COLO829 (cell line): ENCODE data around the gene ECE2.

ENCODE experiments used
- DNase-seq: peaks from one replicate; pipeline ENCODE4 v3.0.0; 2012; ENCODE audit warnings: low spot score

Gene ECE2

DNA sequence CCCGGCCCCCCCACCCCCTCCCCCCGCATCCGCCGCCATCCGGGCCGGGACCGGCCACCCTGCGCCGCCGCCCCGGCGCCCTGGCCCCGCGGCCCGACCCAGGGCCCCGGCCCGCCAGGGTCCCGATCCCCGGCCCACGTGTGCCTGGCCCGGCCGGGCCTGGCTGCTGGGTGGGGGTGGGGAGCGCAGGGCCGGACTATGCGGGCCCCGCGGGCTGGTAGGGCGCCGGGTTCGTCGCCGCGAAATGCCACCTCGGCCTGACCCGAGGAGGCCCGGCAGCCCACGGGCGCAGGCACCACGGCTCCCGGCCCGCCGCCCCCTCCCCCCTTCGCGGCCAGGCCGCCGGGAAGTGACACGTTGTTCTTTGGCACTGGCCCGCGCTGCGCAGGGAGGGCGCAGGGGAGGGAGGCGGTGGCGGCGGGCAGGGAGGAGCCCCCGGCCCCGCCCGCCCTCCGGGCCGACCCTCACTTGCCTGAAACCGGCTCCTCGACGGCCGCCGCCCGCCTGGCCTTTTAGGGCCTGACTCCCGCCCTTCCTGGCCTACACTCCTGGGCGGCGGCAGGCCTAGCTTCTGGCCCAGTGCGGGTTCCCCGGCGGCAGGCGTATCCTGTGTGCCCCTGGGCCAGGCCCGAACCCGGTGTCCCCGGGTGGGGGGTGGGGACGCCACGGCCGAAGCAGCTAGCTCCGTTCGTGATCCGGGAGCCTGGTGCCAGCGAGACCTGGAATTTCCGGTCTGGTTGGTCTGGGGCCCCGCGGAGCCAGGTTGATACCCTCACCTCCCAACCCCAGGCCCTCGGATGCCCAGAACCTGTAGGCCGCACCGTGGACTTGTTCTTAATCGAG is 39.1 kb downstream of the ECE2 start:
- peak; percentile 56 for DNase-seq

GRCh38 chr3:184315543-184315867 is 39.7 kb downstream of the ECE2 start:
- no peak for DNase-seq

DNA sequence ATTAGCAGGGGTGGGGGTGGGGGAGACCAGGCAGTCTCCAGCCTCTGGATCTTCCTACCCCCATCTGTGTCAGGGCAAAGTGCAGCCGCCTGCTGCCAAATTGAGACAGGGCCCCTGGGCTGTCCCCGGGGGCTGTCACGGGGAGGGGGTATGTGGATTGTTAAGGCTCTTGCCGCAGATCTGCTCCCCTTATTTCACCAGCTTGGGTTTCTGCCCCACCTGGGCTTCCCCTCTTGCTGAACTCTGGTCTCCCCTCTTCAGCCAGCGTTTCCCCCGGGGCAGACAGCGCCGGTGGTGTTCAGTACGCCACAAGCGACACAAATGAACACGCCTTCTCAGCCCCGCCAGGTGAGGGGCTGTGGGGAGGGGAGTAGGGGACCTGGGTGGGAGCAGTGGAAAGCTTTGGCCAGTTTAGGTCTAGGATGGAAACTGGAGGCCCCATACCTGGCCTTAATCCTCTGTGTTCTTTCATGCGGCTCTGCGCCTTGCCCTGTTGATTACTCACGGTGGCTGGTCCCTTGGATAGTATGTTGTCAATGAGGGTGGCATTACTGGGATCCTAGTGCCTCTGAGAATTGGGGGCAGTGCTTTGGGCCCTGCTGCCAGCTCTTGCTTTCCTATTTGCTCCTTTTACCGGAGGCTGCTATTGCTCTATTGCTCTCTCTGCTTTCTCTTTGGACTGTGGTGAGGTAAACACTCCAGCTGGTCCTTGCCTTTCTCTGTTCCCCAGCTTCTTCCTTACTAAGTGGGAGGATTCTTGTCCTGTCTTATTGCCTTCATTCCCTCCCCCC is 40.2 kb downstream of the ECE2 start:
- DNase-seq: no peak

GRCh38 chr3:184316792-184317191 is 41.0 kb downstream of the ECE2 start:
- DNase-seq: no peak

DNA sequence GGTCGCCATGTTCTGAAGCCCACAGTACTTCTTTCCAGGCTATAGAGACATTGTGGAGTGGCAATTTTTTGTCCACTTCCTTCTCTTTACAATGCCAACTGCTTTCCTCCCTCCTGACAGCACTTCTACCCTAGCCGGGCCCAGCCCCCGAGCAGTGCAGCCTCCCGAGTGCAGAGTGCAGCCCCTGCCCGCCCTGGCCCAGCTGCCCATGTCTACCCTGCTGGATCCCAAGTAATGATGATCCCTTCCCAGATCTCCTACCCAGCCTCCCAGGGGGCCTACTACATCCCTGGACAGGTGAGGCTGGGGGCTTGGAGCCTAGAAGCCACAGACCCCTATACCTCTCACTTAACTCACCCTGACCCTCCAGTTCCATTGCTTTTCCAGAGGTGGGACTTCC is 41.4 kb downstream of the ECE2 start:
- DNase-seq: no peak

DNA sequence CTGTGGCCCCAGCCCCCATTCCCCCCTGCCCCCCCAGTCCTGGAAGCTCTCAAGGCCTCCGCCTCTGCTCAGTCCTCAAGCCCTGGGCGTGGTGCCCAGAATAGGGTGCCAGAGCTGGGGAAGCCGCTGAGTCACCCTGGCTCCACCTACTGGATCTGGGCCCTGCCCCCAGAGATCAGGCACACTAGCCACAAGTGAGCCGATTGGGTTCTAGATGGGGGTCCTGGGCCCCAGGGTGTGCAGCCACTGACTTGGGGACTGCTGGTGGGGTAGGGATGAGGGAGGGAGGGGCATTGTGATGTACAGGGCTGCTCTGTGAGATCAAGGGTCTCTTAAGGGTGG is 44.3 kb downstream of the ECE2 start:
- DNase-seq: peak; percentile 98

DNA sequence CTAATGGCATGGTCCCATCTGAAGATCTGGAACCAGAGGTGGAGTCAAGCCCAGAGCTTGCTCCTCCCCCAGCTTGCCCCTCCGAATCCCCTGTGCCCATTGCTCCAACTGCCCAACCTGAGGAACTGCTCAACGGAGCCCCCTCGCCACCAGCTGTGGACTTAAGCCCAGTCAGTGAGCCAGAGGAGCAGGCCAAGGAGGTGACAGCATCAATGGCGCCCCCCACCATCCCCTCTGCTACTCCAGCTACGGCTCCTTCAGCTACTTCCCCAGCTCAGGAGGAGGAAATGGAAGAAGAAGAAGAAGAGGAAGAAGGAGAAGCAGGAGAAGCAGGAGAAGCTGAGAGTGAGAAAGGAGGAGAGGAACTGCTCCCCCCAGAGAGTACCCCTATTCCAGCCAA is 45.8 kb downstream of the ECE2 start:
- no peak for DNase-seq

DNA sequence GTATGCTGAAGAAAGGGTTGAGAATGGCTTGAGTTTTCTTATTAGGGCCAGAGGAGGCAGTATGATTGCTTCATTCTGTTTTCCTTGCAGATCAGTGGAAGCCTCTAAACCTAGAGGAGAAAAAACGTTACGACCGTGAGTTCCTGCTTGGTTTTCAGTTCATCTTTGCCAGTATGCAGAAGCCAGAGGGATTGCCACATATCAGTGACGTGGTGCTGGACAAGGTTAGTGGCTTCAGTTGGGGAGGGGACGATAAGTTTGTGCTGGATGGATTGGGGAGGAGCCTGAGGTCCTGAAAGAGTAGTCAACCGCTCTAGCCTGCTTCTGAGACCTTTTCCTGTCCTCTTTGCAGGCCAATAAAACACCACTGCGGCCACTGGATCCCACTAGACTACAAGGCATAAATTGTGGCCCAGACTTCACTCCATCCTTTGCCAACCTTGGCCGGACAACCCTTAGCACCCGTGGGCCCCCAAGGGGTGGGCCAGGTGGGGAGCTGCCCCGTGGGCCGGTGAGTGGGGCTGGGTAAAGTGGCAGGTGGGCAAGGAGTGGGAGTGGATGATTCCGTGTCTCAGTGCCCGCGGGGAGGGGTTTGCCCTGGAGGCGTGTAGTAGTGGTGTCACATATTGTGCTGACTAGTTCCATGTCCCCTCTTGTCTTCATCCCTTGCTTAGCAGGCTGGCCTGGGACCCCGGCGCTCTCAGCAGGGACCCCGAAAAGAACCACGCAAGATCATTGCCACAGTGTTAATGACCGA is 47.1 kb downstream of the ECE2 start:
- no peak for DNase-seq

DNA sequence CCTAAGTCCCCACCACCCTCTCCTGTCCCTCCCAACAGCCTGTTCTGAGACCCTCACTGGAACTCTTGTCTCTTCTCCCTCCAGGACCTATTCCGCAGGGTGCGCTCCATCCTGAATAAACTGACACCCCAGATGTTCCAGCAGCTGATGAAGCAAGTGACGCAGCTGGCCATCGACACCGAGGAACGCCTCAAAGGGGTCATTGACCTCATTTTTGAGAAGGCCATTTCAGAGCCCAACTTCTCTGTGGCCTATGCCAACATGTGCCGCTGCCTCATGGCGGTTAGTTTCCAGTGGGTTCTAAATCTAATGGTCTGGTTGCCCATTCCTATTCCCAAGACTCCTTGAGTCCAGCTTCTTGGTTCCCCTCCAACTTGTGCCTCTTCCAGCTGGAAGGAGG is 47.9 kb downstream of the ECE2 start:
- no peak for DNase-seq

DNA sequence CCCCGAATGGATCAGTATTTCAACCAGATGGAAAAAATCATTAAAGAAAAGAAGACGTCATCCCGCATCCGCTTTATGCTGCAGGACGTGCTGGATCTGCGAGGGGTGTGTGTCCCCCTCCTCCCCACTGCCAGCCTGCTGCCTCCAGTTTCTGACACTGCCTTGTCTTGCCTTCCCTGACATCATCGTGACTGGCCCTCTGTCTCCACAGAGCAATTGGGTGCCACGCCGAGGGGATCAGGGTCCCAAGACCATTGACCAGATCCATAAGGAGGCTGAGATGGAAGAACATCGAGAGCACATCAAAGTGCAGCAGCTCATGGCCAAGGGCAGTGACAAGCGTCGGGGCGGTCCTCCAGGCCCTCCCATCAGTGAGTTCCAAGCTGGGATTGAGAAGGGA is 49.4 kb downstream of the ECE2 start:
- DNase-seq: no peak

GRCh38 chr3:184325715-184326369 is 50.0 kb downstream of the ECE2 start:
- no peak for DNase-seq

DNA sequence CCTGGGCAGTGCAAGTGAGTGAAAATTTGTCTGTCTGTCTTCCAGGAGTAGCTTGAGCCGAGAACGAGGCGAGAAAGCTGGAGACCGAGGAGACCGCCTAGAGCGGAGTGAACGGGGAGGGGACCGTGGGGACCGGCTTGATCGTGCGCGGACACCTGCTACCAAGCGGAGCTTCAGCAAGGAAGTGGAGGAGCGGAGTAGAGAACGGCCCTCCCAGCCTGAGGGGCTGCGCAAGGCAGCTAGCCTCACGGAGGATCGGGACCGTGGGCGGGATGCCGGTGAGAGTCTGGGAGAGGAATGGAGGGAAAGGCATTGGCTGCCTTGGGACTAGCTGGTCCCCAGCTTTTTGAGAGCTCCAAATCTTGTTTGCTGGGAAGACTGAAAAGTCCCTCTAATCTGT is 51.3 kb downstream of the ECE2 start:
- DNase-seq: no peak

- no peak for DNase-seq
These were observed 52.7 kb downstream of the ECE2 start for GRCh38 chr3:184328516-184328915.

- DNase-seq: no peak
These were observed 56.7 kb downstream of the ECE2 start for GRCh38 chr3:184332370-184333090.

GRCh38 chr3:184333190-184333589 is 57.4 kb downstream of the ECE2 start:
- no peak for DNase-seq

DNA sequence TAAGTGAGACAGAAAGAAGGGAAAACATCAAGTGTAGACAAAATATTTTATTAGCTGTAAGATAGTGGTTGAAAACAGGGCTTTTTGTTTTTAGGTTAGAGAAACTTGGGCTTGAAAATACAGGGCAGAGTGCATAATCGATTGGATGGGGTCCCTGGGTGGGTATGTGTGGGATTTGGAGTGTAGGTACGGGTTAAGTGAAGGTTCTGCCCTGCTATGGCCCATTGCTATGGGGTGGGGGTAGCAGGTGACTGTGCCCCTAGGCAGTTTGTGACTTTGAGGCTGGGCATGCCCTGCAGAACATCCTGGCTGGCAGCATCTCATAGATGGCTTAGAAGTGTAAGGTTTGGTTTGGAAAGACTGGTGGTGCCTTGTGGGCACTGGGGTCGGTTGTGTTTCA is 57.9 kb downstream of the ECE2 start:
- DNase-seq: no peak

GRCh38 chr3:184334470-184335158 is 58.8 kb downstream of the ECE2 start:
- DNase-seq: no peak

DNA sequence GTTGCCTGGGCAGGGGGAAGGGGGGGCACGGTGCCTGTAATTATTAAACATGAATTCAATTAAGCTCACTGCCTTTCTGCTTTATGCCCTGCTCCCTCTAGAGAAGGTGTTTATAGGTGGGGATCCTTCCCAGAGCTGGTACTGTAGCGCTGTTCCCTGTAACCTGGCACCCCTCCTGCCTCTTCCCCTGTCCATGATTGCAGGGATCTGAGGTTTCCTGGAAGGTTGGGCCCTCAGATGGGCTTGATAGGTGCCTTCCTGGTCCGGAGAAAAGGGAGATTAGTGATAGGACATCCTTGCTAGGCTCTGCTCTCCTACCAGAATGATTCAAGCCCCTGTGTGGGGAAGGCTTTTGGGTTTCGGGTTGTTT is 59.5 kb downstream of the ECE2 start:
- DNase-seq: no peak

- DNase-seq: peak; percentile 78
These were observed 60.1 kb downstream of the ECE2 start for GRCh38 chr3:184335661-184336546.
